Measurements from ENCODE around the gene SPSB2. TPM values are rescaled to one million over a fixed set of nuclear protein-coding genes. Genes with fewer than 3 reads are reported as not detected.

SPSB2 gene
- total and polyA plus RNA-seq, 9 donors, result 0.38 to 14.7 (median 8.3) TPM

GRCh38 chr12:6905414-6906040, 32.4 kb upstream of the SPSB2 start:
- Histone ChIP-seq H3K9me3 (no peaks in the 10 kb centered on the region), H3K4me1 (ENCODE audit: insufficient read depth) (no peaks in the 10 kb centered on the region), H3K36me3 (no peaks in the 10 kb centered on the region), H3K27ac (peak overlapping the region in 1 of 2 donors; percentile 75), H3K27me3 (no peaks in the 10 kb centered on the region), H3K4me3 (peak overlapping the region; percentile 56)
- 55 to 67% (median 62%) methylated on average over 5 of the region's 5 CpGs for WGBS, 3 donors
- TF ChIP-seq POLR2A (IDR thresholded peaks at IDR 0.05) (no peak), CTCF (IDR thresholded peaks at IDR 0.05) (no peak), EP300 (IDR thresholded peaks at IDR 0.05) (no peak)
- intact Hi-C loops (cut with DNase I), result no loop called here
- no peak for DNase-seq

DNA sequence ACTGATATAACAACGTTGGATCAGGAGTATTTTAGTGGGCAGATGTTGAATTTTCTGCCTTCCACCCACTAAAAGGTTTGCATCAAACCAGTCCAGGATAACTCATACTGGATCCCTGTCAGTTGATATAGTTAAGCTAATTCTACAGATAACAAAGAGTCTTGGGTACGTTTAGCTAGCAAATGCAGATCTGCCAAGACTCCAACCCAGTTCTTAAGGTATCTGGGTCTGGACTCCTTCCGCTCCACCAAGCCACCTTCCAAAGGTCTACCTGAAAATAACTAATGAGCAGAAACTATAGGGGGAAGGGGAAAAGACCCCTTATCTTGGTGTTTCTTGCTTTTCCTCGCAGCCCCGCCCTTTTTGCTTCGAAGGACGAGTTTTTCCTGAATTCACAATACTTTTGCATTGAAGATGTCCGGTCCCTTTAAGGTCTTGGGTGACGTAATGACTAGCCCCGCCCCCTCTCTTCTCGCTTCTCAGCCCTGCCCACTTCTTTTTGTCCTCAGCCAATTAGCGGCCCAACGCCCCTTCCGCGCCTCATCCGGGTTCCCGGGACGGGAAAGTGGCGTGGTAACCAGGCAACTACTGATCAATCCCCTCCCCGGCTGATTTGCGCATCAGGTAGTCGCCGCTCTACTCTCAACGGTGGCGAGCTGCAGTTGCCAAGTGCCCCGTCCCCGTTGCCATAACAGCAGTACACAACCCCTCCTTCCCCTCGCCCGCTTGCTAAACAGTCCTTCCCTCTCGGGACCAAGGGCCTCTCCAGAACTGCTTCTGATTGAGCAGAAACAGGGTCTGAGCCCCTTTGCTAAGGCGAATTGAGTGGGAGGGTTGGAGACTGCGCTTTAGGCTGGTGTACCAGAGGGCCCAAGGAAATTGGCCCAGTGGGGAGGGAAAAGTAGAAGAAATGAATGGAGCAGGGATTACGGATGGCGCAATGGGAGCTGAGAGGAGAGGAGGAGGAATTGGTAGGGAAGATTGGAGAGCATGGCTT, 31.5 kb upstream of the SPSB2 start, which contains the start of gene LRRC23:
Gene LRRC23 (plus strand): TSS at position 543 of the 997 bp plus-strand sequence. CDS start 812 bp downstream, outside the sequence.
- peak within 1 kb of the TSS; percentile 75 to 79 for H3K27ac ChIP-seq
- no peaks in the 10 kb centered on the region for H3K36me3 ChIP-seq
- H3K27me3 ChIP-seq, result no peaks in the 10 kb centered on the region
- no peak for TF ChIP-seq EP300 (IDR thresholded peaks at IDR 0.05)
- peak; percentile 95 for TF ChIP-seq POLR2A (IDR thresholded peaks at IDR 0.05)
- no peak for TF ChIP-seq CTCF (IDR thresholded peaks at IDR 0.05)
- peak within 1 kb of the TSS; percentile 56 for H3K4me3 ChIP-seq
- intact Hi-C loops (cut with DNase I), result no loop called here
- WGBS, 3 donors, result 3 to 4% (median 3%) methylated on average over 34 of the region's 34 CpGs
- DNase-seq, result peak; percentile 96 to 99 (median 97)
- no peaks in the 10 kb centered on the region for H3K4me1 ChIP-seq (ENCODE audit: insufficient read depth)
- no peaks in the 10 kb centered on the region for H3K9me3 ChIP-seq

DNA sequence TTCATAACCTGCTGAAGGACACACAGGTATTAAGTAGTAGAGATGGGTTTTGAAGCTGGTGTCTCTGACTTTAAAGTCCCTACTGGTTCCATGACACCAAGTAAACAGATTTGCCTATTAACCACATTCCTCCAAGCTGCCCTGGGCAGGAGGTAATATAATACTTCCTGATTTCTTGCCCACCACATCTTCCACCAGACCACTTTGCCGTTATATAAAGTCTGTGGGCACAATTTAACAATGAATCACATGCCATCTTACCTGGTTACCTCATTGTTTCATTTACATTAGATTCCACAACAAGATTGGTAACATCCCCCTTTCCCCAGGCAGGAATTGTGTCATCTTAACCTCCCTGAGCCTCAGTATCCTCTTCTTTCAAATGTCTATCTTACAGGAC, 30.6 kb upstream of the SPSB2 start:
- intact Hi-C loops (cut with DNase I), result no loop called here
- no peaks in the 10 kb centered on the region for H3K36me3 ChIP-seq
- 78 to 84% (median 82%) methylated on average over 1 of the region's 1 CpG for WGBS, 3 donors
- no peaks in the 10 kb centered on the region for H3K4me1 ChIP-seq (ENCODE audit: insufficient read depth)
- no peak overlapping the region for H3K27ac ChIP-seq
- TF ChIP-seq EP300 (IDR thresholded peaks at IDR 0.05) (no peak), CTCF (IDR thresholded peaks at IDR 0.05) (no peak), POLR2A (IDR thresholded peaks at IDR 0.05) (no peak)
- H3K4me3 ChIP-seq, result no peak overlapping the region
- H3K9me3 ChIP-seq, result no peaks in the 10 kb centered on the region
- no peaks in the 10 kb centered on the region for H3K27me3 ChIP-seq
- DNase-seq, result no peak

GRCh38 chr12:6902448-6902847, 29.3 kb upstream of the SPSB2 start:
- Histone ChIP-seq H3K36me3 (no peaks in the 10 kb centered on the region), H3K9me3 (no peaks in the 10 kb centered on the region), H3K27ac (no peak overlapping the region), H3K4me3 (no peak overlapping the region), H3K27me3 (no peaks in the 10 kb centered on the region), H3K4me1 (ENCODE audit: insufficient read depth) (no peaks in the 10 kb centered on the region)
- no peak for DNase-seq
- no peak for TF ChIP-seq EP300 (IDR thresholded peaks at IDR 0.05)
- TF ChIP-seq CTCF (IDR thresholded peaks at IDR 0.05), result no peak
- WGBS, 3 donors, result 79 to 83% (median 80%) methylated on average over 4 of the region's 4 CpGs
- intact Hi-C loops (cut with DNase I), result no loop called here
